Medulla oblongata (tissue), 1 donor: ENCODE data around the gene CHGA.

Experiments used
- DNase-seq: peaks from one replicate; pipeline ENCODE4 v3.0.0-alpha.2; 2015; ENCODE audit errors: extremely low spot score

CHGA gene

GRCh38 chr14:92982956-92983355 lies 60.0 kb downstream of the CHGA start:
- DNase-seq: no peak

DNA sequence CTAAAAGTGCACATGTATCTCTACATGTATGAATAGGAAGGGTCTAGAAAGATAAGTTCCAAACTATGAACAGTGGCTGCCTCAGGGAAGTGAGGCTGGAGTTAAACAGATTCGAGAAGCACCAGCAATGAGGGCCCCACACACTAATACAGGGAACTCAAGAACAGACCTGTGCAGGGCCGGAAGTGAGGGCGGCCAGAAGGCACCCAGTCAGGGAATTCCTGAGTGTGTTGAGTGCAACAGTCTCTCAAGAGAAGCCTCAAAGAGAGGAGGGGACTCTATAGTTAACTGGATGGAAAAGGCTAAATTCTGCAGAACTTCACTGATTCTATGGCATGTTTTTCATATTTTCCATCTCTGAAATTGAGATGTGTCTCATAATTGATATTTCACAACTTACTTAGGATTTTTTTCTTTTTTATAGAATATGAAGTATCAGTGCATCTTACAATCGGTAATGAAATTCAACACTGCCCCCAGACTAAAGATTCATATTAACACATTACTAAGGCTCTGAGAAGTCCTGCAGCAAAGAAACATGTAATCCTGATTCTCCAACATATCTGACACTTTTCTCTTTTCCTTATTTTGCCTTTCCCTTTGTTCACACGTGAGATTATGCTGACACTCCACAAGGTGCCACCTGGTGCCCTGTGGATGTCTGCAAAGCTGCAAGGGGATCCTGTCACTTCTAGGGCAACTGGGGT lies 61.3 kb downstream of the CHGA start:
- no peak for DNase-seq
